WTC11 (cell line): ENCODE data around the gene NSUN4. TPM values are rescaled to one million over a fixed set of nuclear protein-coding genes. Genes with fewer than 3 reads are reported as not detected.

Experiments used
- ATF1 ChIP-seq: sonication (generic); formaldehyde crosslinking; IDR thresholded peaks from 2 replicates; pipeline ENCODE4 v1.8.1; 2023; ENCODE audit warnings: mild to moderate bottlenecking, moderate library complexity, missing genetic modification reagents
- ATF2 ChIP-seq: sonication (generic); formaldehyde crosslinking; IDR thresholded peaks from 2 replicates; pipeline ENCODE4 v1.8.1; 2022; ENCODE audit warnings: low read depth, missing genetic modification reagents, borderline replicate concordance
- CREB1 ChIP-seq: sonication (generic); formaldehyde crosslinking; IDR thresholded peaks from 2 replicates; pipeline ENCODE4 v1.8.0; 2023; ENCODE audit warnings: mild to moderate bottlenecking, missing genetic modification reagents
- CREM ChIP-seq: sonication (generic); formaldehyde crosslinking; IDR thresholded peaks from 2 replicates; pipeline ENCODE4 v1.8.1; 2022; ENCODE audit warnings: mild to moderate bottlenecking, missing genetic modification reagents, moderate library complexity
- E2F1 ChIP-seq: sonication (generic); formaldehyde crosslinking; IDR thresholded peaks from 2 replicates; pipeline ENCODE4 v1.8.0; 2022; ENCODE audit warnings: mild to moderate bottlenecking, missing genetic modification reagents
- ERG ChIP-seq: fragments of 250-450 bp; sonication (Bioruptor Pico); IDR thresholded peaks from 2 replicates; pipeline ENCODE4 v1.8.0; 2021; ENCODE audit warnings: mild to moderate bottlenecking
- GRHL2 ChIP-seq: fragments of 250-450 bp; sonication (Bioruptor Pico); IDR thresholded peaks from 2 replicates; pipeline ENCODE4 v1.8.0; 2022; ENCODE audit warnings: mild to moderate bottlenecking, moderate library complexity; ENCODE audit not compliant: insufficient replicate concordance, severe bottlenecking
- GTF2I ChIP-seq: fragments of 250-450 bp; sonication (Bioruptor Pico); conservative IDR thresholded peaks from 2 replicates; pipeline ENCODE4 v1.4.0; 2021; ENCODE audit warnings: mild to moderate bottlenecking
- JUN ChIP-seq: sonication (generic); formaldehyde crosslinking; IDR thresholded peaks from 2 replicates; pipeline ENCODE4 v1.8.0; 2023; ENCODE audit warnings: mild to moderate bottlenecking, missing genetic modification reagents
- MYBL2 ChIP-seq: sonication (generic); formaldehyde crosslinking; IDR thresholded peaks from 2 replicates; pipeline ENCODE4 v1.8.1; 2023; ENCODE audit warnings: mild to moderate bottlenecking, moderate library complexity, missing genetic modification reagents
- NFATC4 ChIP-seq: fragments of 250-450 bp; sonication (Bioruptor Pico); IDR thresholded peaks from 2 replicates; pipeline ENCODE4 v1.9.0; 2021; ENCODE audit warnings: mild to moderate bottlenecking
- NFE2L1 ChIP-seq: sonication (generic); formaldehyde crosslinking; IDR thresholded peaks from 2 replicates; pipeline ENCODE4 v1.8.1; 2023; ENCODE audit warnings: missing genetic modification reagents
- NFYB ChIP-seq: sonication (generic); formaldehyde crosslinking; conservative IDR thresholded peaks from 2 replicates; pipeline ENCODE4 v1.8.0; 2022; ENCODE audit warnings: low read depth, missing genetic modification reagents
- PRDM15 ChIP-seq: sonication (generic); formaldehyde crosslinking; IDR thresholded peaks from 2 replicates; pipeline ENCODE4 v1.8.0; 2022; ENCODE audit warnings: missing genetic modification reagents
- PREB ChIP-seq: sonication (generic); formaldehyde crosslinking; IDR thresholded peaks from 2 replicates; pipeline ENCODE4 v1.8.1; 2022; ENCODE audit warnings: mild to moderate bottlenecking, missing genetic modification reagents, moderate library complexity, borderline replicate concordance
- SMAD4 ChIP-seq: sonication (generic); formaldehyde crosslinking; IDR thresholded peaks from 2 replicates; pipeline ENCODE4 v1.8.0; 2022; ENCODE audit warnings: mild to moderate bottlenecking, missing genetic modification reagents
- SP1 ChIP-seq: sonication (generic); formaldehyde crosslinking; conservative IDR thresholded peaks from 2 replicates; pipeline ENCODE4 v1.8.1; 2022; ENCODE audit warnings: missing genetic modification reagents
- STAT6 ChIP-seq: sonication (generic); formaldehyde crosslinking; conservative IDR thresholded peaks from 2 replicates; pipeline ENCODE4 v1.8.1; 2023; ENCODE audit warnings: mild to moderate bottlenecking, low read depth, missing genetic modification reagents, moderate library complexity
- TEAD4 ChIP-seq: sonication (generic); formaldehyde crosslinking; IDR thresholded peaks from 2 replicates; pipeline ENCODE4 v1.8.0; 2022; ENCODE audit warnings: mild to moderate bottlenecking, missing genetic modification reagents
- ZBTB43 ChIP-seq: sonication (generic); formaldehyde crosslinking; IDR thresholded peaks from 2 replicates; pipeline ENCODE4 v1.8.1; 2023; ENCODE audit warnings: mild to moderate bottlenecking, missing genetic modification reagents
- ZNF317 ChIP-seq: sonication (generic); formaldehyde crosslinking; IDR thresholded peaks from 2 replicates; pipeline ENCODE4 v1.8.1; 2023; ENCODE audit warnings: low read depth, mild to moderate bottlenecking, moderate library complexity, missing genetic modification reagents, borderline replicate concordance
- ZNF423 ChIP-seq: fragments of 250-450 bp; sonication (Bioruptor Pico); IDR thresholded peaks from 2 replicates; pipeline ENCODE4 v2.1.2; 2022; ENCODE audit warnings: mild to moderate bottlenecking, moderate library complexity
- ZNF512 ChIP-seq: sonication (generic); formaldehyde crosslinking; IDR thresholded peaks from 2 replicates; pipeline ENCODE4 v1.8.1; 2022; ENCODE audit warnings: missing genetic modification reagents, borderline replicate concordance
- total RNA-seq: library from RNA; stranded (reverse); gene quantifications from 3 replicates; pipeline ENCODE4 v1.2.3, GENCODE V29; 2021

Gene NSUN4
- total RNA-seq, 1 experiment from 2014 or later: 22.6 TPM

- no peak for TF ChIP-seq PREB
- TF ChIP-seq PRDM15: no peak
- TF ChIP-seq CREM: 0 out of 2 replicates have a peak, but pooled peaks have one; percentile 42
- TF ChIP-seq NFE2L1 (CRISPR knock-in tag): no peak
- TF ChIP-seq STAT6 (CRISPR knock-in tag): no peak
- no peak for TF ChIP-seq GRHL2
- no peak for TF ChIP-seq GTF2I (CRISPR knock-in tag)
- TF ChIP-seq ZNF512 (CRISPR knock-in tag): no peak
- TF ChIP-seq SP1 (CRISPR knock-in tag): 0 out of 2 replicates have a peak, but pooled peaks have one; percentile 25
- TF ChIP-seq CREB1 (CRISPR knock-in tag): no peak; the same call in 1 of the 2 replicates
- TF ChIP-seq E2F1: no peak
- no peak for TF ChIP-seq TEAD4 (CRISPR knock-in tag)
- TF ChIP-seq NFYB: no peak
- no peak for TF ChIP-seq ATF1 (CRISPR knock-in tag)
- TF ChIP-seq SMAD4 (CRISPR knock-in tag): no peak
- TF ChIP-seq ZNF317: no peak
- no peak for TF ChIP-seq NFATC4
- TF ChIP-seq ZNF423: no peak
- 0 out of 2 replicates have a peak, but pooled peaks have one; percentile 16 for TF ChIP-seq MYBL2 (CRISPR knock-in tag)
- no peak for TF ChIP-seq JUN (CRISPR knock-in tag)
- TF ChIP-seq ZBTB43 (CRISPR knock-in tag): 0 out of 2 replicates have a peak, but pooled peaks have one; percentile 64
- no peak for TF ChIP-seq ATF2 (CRISPR knock-in tag)
- TF ChIP-seq ERG (CRISPR knock-in tag): no peak
These were observed 37.4 kb upstream of the NSUN4 start, which contains the start of the genes LRRC41 and UQCRH (continued) for GRCh38 chr1:46303038-46303871.
